KMS-11 (cell line): Measurements from ENCODE around the gene C10orf95.

Experiments
- H2AFZ ChIP-seq: fragments of 200-600 bp; sonication (generic); 2 replicates; pipeline ENCODE4 v1.6.1; 2016; ENCODE audit warnings: antibody characterized with exemption, mixed run types, low read depth
- H3K27ac ChIP-seq: fragments of 200-600 bp; sonication (generic); 2 replicates; pipeline ENCODE4 v1.6.1; 2016; ENCODE audit warnings: mild to moderate bottlenecking, mixed run types
- H3K27me3 ChIP-seq: fragments of 200-600 bp; sonication (generic); 2 replicates; pipeline ENCODE4 v1.6.1; 2017; ENCODE audit warnings: mild to moderate bottlenecking, low read depth, mixed run types, moderate library complexity; ENCODE audit not compliant: insufficient read depth
- H3K36me3 ChIP-seq: fragments of 200-600 bp; sonication (generic); 2 replicates; pipeline ENCODE4 v1.6.1; 2017; ENCODE audit warnings: mild to moderate bottlenecking, mixed run types; ENCODE audit not compliant: insufficient read depth
- H3K4me1 ChIP-seq: fragments of 200-600 bp; sonication (generic); 2 replicates; pipeline ENCODE4 v1.6.1; 2016; ENCODE audit warnings: mild to moderate bottlenecking, low read depth, mixed run types; ENCODE audit not compliant: poor library complexity, severe bottlenecking
- H3K4me2 ChIP-seq: fragments of 200-600 bp; sonication (generic); 2 replicates; pipeline ENCODE4 v1.7.0; 2016; ENCODE audit warnings: mild to moderate bottlenecking, mixed run types
- H3K4me3 ChIP-seq: fragments of 200-600 bp; sonication (generic); IDR thresholded peaks from 2 replicates; pipeline ENCODE4 v1.6.1; 2017; ENCODE audit warnings: low read depth, low read length, mixed read lengths; ENCODE audit not compliant: insufficient read depth
- H3K79me2 ChIP-seq: fragments of 200-600 bp; sonication (generic); 2 replicates; pipeline ENCODE4 v1.6.1; 2016; ENCODE audit warnings: low read depth, mixed run types; ENCODE audit not compliant: insufficient read depth
- H3K9ac ChIP-seq: fragments of 200-600 bp; sonication (generic); 2 replicates; pipeline ENCODE4 v1.6.1; 2016; ENCODE audit warnings: mild to moderate bottlenecking, mixed run types
- H4K20me1 ChIP-seq: fragments of 200-600 bp; sonication (generic); 2 replicates; pipeline ENCODE4 v1.6.1; 2016; ENCODE audit warnings: mild to moderate bottlenecking, mixed run types; ENCODE audit not compliant: insufficient read depth
- CTCF ChIP-seq: fragments of 200-600 bp; sonication (generic); conservative IDR thresholded peaks from 2 replicates; pipeline ENCODE4 v1.6.1; 2017; ENCODE audit warnings: low read depth, mild to moderate bottlenecking, antibody characterized with exemption, low read length, moderate library complexity, mixed read lengths

C10orf95 gene

GRCh38 chr10:102425444-102425843 lies 25.9 kb downstream of the C10orf95 start:
- Histone ChIP-seq H3K4me1 (peaks cover 13% of the 10 kb centered on the region), H3K4me2 (no peak overlapping the region), H2AFZ (no peak overlapping the region), H3K27me3 (no peaks in the 10 kb centered on the region), H4K20me1 (no peaks in the 10 kb centered on the region), H3K36me3 (no peaks in the 10 kb centered on the region), H3K79me2 (no peaks in the 10 kb centered on the region), H3K4me3 (no peak overlapping the region), H3K9ac (no peak overlapping the region), H3K27ac (no peak overlapping the region)
- no peak for TF ChIP-seq CTCF

- Histone ChIP-seq H4K20me1 (no peaks in the 10 kb centered on the region), H3K27ac (no peak overlapping the region), H3K36me3 (no peaks in the 10 kb centered on the region), H3K4me3 (no peak overlapping the region), H3K27me3 (no peaks in the 10 kb centered on the region), H3K79me2 (no peaks in the 10 kb centered on the region), H3K4me1 (peaks cover 13% of the 10 kb centered on the region), H3K9ac (no peak overlapping the region), H3K4me2 (no peak overlapping the region), H2AFZ (no peak overlapping the region)
- TF ChIP-seq CTCF: no peak
These were observed 26.4 kb downstream of the C10orf95 start for GRCh38 chr10:102424916-102425315.

GRCh38 chr10:102424145-102424544 lies 27.2 kb downstream of the C10orf95 start:
- no peak overlapping the region for H3K27ac ChIP-seq
- H3K4me1 ChIP-seq: peaks cover 15% of the 10 kb centered on the region
- no peaks in the 10 kb centered on the region for H3K36me3 ChIP-seq
- no peak overlapping the region for H3K4me2 ChIP-seq
- no peak overlapping the region for H3K4me3 ChIP-seq
- no peaks in the 10 kb centered on the region for H4K20me1 ChIP-seq
- no peak overlapping the region for H3K9ac ChIP-seq
- no peak overlapping the region for H2AFZ ChIP-seq
- H3K79me2 ChIP-seq: no peaks in the 10 kb centered on the region
- TF ChIP-seq CTCF: no peak
- no peaks in the 10 kb centered on the region for H3K27me3 ChIP-seq

GRCh38 chr10:102423372-102423968 lies 27.9 kb downstream of the C10orf95 start:
- Histone ChIP-seq H3K27me3 (no peaks in the 10 kb centered on the region; the same call in 1 of the 2 replicates), H3K27ac (no peak overlapping the region), H3K79me2 (no peaks in the 10 kb centered on the region), H3K9ac (no peak overlapping the region), H4K20me1 (no peaks in the 10 kb centered on the region), H3K4me3 (no peak overlapping the region), H2AFZ (no peak overlapping the region), H3K4me1 (peaks cover 17% of the 10 kb centered on the region), H3K4me2 (no peak overlapping the region), H3K36me3 (no peaks in the 10 kb centered on the region)
- TF ChIP-seq CTCF: no peak
